ENCODE results near the gene SPIRE1.

Gene SPIRE1

GRCh38 chr18:12518326-12518725, 139.6 kb downstream of the SPIRE1 start:
- no peak for DNase-seq (ENCODE audit: low read depth)
- no peak overlapping the region for H3K4me3 ChIP-seq (ENCODE audit: low read depth, low read length)
- TF ChIP-seq CTCF (IDR thresholded peaks at IDR 0.05; ENCODE audit: insufficient read depth, low read depth, low read length, missing control alignments), result no peak

- H3K4me3 ChIP-seq (ENCODE audit: low read depth, low read length), result no peak overlapping the region
- no peak for TF ChIP-seq CTCF (IDR thresholded peaks at IDR 0.05; ENCODE audit: insufficient read depth, low read depth, low read length, missing control alignments)
- no peak for DNase-seq (ENCODE audit: low read depth)
These were observed 140.6 kb downstream of the SPIRE1 start for GRCh38 chr18:12517142-12517825.

- DNase-seq (ENCODE audit: low read depth), result no peak
- TF ChIP-seq CTCF (IDR thresholded peaks at IDR 0.05; ENCODE audit: insufficient read depth, low read depth, low read length, missing control alignments), result no peak
These were observed 141.8 kb downstream of the SPIRE1 start for GRCh38 chr18:12516049-12516630.

GRCh38 chr18:12515550-12515949, 142.4 kb downstream of the SPIRE1 start:
- DNase-seq (ENCODE audit: low read depth), result no peak
- H3K4me3 ChIP-seq (ENCODE audit: low read depth, low read length), result no peak overlapping the region
- TF ChIP-seq CTCF (IDR thresholded peaks at IDR 0.05; ENCODE audit: insufficient read depth, low read depth, low read length, missing control alignments), result no peak

More at GRCh38 chr18:12516049-12516630, 141.8 kb downstream of the SPIRE1 start:
- no peak overlapping the region for H3K4me3 ChIP-seq (ENCODE audit: low read depth, low read length)

GRCh38 chr18:12507007-12507406, 150.9 kb downstream of the SPIRE1 start:
- no peak for TF ChIP-seq CTCF (IDR thresholded peaks at IDR 0.05; ENCODE audit: insufficient read depth, low read depth, low read length, missing control alignments)
- no peak overlapping the region for H3K4me3 ChIP-seq (ENCODE audit: low read depth, low read length)
- DNase-seq (ENCODE audit: low read depth), result no peak

GRCh38 chr18:12500986-12501385, 156.9 kb downstream of the SPIRE1 start:
- DNase-seq (ENCODE audit: low read depth), result no peak
- H3K4me3 ChIP-seq (ENCODE audit: low read depth, low read length), result no peak overlapping the region
- no peak for TF ChIP-seq CTCF (IDR thresholded peaks at IDR 0.05; ENCODE audit: insufficient read depth, low read depth, low read length, missing control alignments)

- no peak for DNase-seq (ENCODE audit: low read depth)
- TF ChIP-seq CTCF (IDR thresholded peaks at IDR 0.05; ENCODE audit: insufficient read depth, low read depth, low read length, missing control alignments), result no peak
- H3K4me3 ChIP-seq (ENCODE audit: low read depth, low read length), result no peak overlapping the region
These were observed 160.1 kb downstream of the SPIRE1 start for GRCh38 chr18:12497839-12498238.

Measured in GM12865 (cell line).